MM.1S (cell line): ENCODE data around the gene TSPO2.

ENCODE experiments used
- DNase-seq: peaks from one replicate; pipeline ENCODE4 v3.0.0-alpha.2; 2015
- H2AFZ ChIP-seq: fragments of 300-600 bp; sonication (generic); 2 replicates; pipeline ENCODE4 v1.6.0; 2016; ENCODE audit warnings: antibody characterized with exemption, low read length
- H3F3A ChIP-seq: fragments of 300-600 bp; sonication (generic); 2 replicates; pipeline ENCODE4 v1.6.1; 2016; ENCODE audit warnings: mild to moderate bottlenecking, antibody characterized with exemption, low read length, moderate library complexity, mixed read lengths; ENCODE audit not compliant: insufficient read depth
- H3K27ac ChIP-seq: fragments of 300-600 bp; sonication (generic); 2 replicates; pipeline ENCODE4 v1.5.1; 2016; ENCODE audit warnings: mild to moderate bottlenecking, low read length
- H3K27me3 ChIP-seq: fragments of 300-600 bp; sonication (generic); replicated peaks from 2 replicates; pipeline ENCODE4 v1.6.0; 2016; ENCODE audit warnings: low read length; ENCODE audit not compliant: insufficient read depth
- H3K36me3 ChIP-seq: fragments of 300-600 bp; sonication (generic); replicated peaks from 2 replicates; pipeline ENCODE4 v1.6.1; 2016; ENCODE audit warnings: mild to moderate bottlenecking, low read length, mixed read lengths; ENCODE audit not compliant: insufficient read depth
- H3K4me1 ChIP-seq: fragments of 300-600 bp; sonication (generic); 2 replicates; pipeline ENCODE4 v1.6.1; 2016; ENCODE audit warnings: low read length, mixed read lengths
- H3K4me2 ChIP-seq: fragments of 300-600 bp; sonication (generic); 2 replicates; pipeline ENCODE4 v1.6.0; 2016; ENCODE audit warnings: low read depth, low read length
- H3K4me3 ChIP-seq: fragments of 300-600 bp; sonication (generic); 2 replicates; pipeline ENCODE4 v1.5.1; 2016; ENCODE audit warnings: low read length, mixed read lengths
- H3K79me2 ChIP-seq: fragments of 300-600 bp; sonication (generic); 2 replicates; pipeline ENCODE4 v1.6.1; 2016; ENCODE audit warnings: mixed run types, low read length, mixed read lengths
- H3K9ac ChIP-seq: fragments of 300-600 bp; sonication (generic); 2 replicates; pipeline ENCODE4 v1.6.1; 2016; ENCODE audit warnings: low read length, mixed read lengths
- H3K9me2 ChIP-seq: fragments of 300-600 bp; sonication (generic); replicated peaks from 2 replicates; pipeline ENCODE4 v1.6.1; 2016; ENCODE audit warnings: mild to moderate bottlenecking, low read length, mixed read lengths; ENCODE audit not compliant: insufficient read depth
- H3K9me3 ChIP-seq: fragments of 300-600 bp; sonication (generic); replicated peaks from 2 replicates; pipeline ENCODE4 v1.6.1; 2016; ENCODE audit warnings: mild to moderate bottlenecking, low read length, mixed read lengths; ENCODE audit not compliant: insufficient read depth
- H4K20me1 ChIP-seq: fragments of 300-600 bp; sonication (generic); 2 replicates; pipeline ENCODE4 v1.6.1; 2016; ENCODE audit warnings: mild to moderate bottlenecking, low read length, moderate library complexity, mixed read lengths; ENCODE audit not compliant: insufficient read depth
- CTCF ChIP-seq: fragments of 300-600 bp; sonication (generic); IDR thresholded peaks from 2 replicates; pipeline ENCODE4 v1.5.1; 2016; ENCODE audit warnings: antibody characterized with exemption, low read length, mixed read lengths
- EZH2 ChIP-seq: fragments of 300-600 bp; sonication (generic); optimal IDR thresholded peaks from 2 replicates; pipeline ENCODE3; 2017; ENCODE audit warnings: low read depth, mild to moderate bottlenecking, antibody characterized with exemption, low read length, mixed read lengths
- EZH2phosphoT487 ChIP-seq: fragments of 300-600 bp; sonication (generic); IDR thresholded peaks from 2 replicates; pipeline ENCODE4 v1.6.1; 2018; ENCODE audit warnings: antibody characterized with exemption, low read length

Gene TSPO2

GRCh38 chr6:41008011-41008410 is 34.3 kb upstream of the TSPO2 start:
- Histone ChIP-seq H4K20me1 (no peaks in the 10 kb centered on the region), H3K27ac (no peak overlapping the region), H3F3A (no peaks in the 10 kb centered on the region), H3K27me3 (no peaks in the 10 kb centered on the region), H3K79me2 (no peaks in the 10 kb centered on the region), H3K4me1 (no peaks in the 10 kb centered on the region), H3K9ac (no peak overlapping the region), H3K4me3 (no peak overlapping the region), H2AFZ (no peak overlapping the region), H3K9me2 (no peaks in the 10 kb centered on the region), H3K4me2 (no peak overlapping the region), H3K36me3 (no peaks in the 10 kb centered on the region), H3K9me3 (no peaks in the 10 kb centered on the region)
- DNase-seq = no peak
- TF ChIP-seq EZH2 (no peak), CTCF (no peak), EZH2phosphoT487 (no peak)

- TF ChIP-seq EZH2 (no peak), CTCF (no peak), EZH2phosphoT487 (no peak)
- H3K9ac ChIP-seq = no peak overlapping the region
- no peak overlapping the region for H3K4me3 ChIP-seq
- no peaks in the 10 kb centered on the region for H3K36me3 ChIP-seq
- H3K27me3 ChIP-seq = no peaks in the 10 kb centered on the region
- no peaks in the 10 kb centered on the region for H4K20me1 ChIP-seq
- no peak for DNase-seq
- H3K4me2 ChIP-seq = no peak overlapping the region
- no peaks in the 10 kb centered on the region for H3F3A ChIP-seq
- H3K27ac ChIP-seq = no peak overlapping the region
- H3K9me3 ChIP-seq = no peaks in the 10 kb centered on the region
- no peaks in the 10 kb centered on the region for H3K4me1 ChIP-seq
- no peaks in the 10 kb centered on the region for H3K79me2 ChIP-seq
- H2AFZ ChIP-seq = no peak overlapping the region
- no peaks in the 10 kb centered on the region for H3K9me2 ChIP-seq
Measured at GRCh38 chr6:41009669-41010068, 32.6 kb upstream of the TSPO2 start.

GRCh38 chr6:41011673-41012072 is 30.6 kb upstream of the TSPO2 start:
- H3F3A ChIP-seq = no peaks in the 10 kb centered on the region

More at GRCh38 chr6:41011673-41012072, 30.6 kb upstream of the TSPO2 start:
- no peaks in the 10 kb centered on the region for H3K79me2 ChIP-seq
- TF ChIP-seq CTCF (no peak), EZH2 (no peak), EZH2phosphoT487 (no peak)
- H3K9me3 ChIP-seq = no peaks in the 10 kb centered on the region
- H3K36me3 ChIP-seq = no peaks in the 10 kb centered on the region
- H3K27me3 ChIP-seq = no peaks in the 10 kb centered on the region
- H3K27ac ChIP-seq = no peak overlapping the region
- no peaks in the 10 kb centered on the region for H4K20me1 ChIP-seq
- no peak overlapping the region for H3K4me2 ChIP-seq
- no peak overlapping the region for H2AFZ ChIP-seq
- DNase-seq = no peak
- no peaks in the 10 kb centered on the region for H3K9me2 ChIP-seq
- H3K4me3 ChIP-seq = no peak overlapping the region
- H3K4me1 ChIP-seq = no peaks in the 10 kb centered on the region
- no peak overlapping the region for H3K9ac ChIP-seq
